Lower leg skin (tissue), 3 donors: ENCODE results near the gene MMP2.

Source experiments
- POLR2A ChIP-seq, 2 donors: fragments of 450-650 bp; IDR thresholded peaks; one replicate each; pipeline ENCODE4 v1.6.1; 2016 to 2017; ENCODE audit warnings: antibody characterized with exemption in 2 of 2, mild to moderate bottlenecking in 1 of 2, moderate library complexity in 1 of 2
- TF ChIP-seq, protein P1 (sequence below), 3 donors: fragments of 450-650 bp; IDR thresholded peaks; one replicate each; pipeline ENCODE4 v1.5.1; 2016; ENCODE audit warnings: antibody characterized with exemption in 3 of 3, mild to moderate bottlenecking in 3 of 3, moderate library complexity in 2 of 3

DNA sequence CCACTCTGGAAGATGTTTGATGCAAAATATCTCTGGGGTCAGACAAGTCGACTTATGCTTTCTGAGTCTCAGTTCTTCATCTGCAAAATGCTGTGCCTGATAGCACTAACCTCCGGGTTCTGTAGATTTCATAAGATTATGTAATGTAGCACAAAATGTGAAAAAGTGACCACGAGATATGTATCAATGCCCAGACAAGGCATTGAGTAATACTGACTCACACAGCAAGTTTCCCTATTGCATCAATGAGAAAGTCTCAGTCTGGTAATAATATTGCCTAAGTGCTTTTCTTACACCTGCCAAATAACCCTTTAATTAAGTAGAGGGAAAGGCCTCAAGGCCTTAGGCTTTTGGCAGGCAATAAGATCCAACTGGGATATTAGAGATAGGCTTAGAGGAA, 41.4 kb upstream of the MMP2 start:
- TF ChIP-seq POLR2A (IDR thresholded peaks at IDR 0.05), result no peak
- TF ChIP-seq, protein P1, sequence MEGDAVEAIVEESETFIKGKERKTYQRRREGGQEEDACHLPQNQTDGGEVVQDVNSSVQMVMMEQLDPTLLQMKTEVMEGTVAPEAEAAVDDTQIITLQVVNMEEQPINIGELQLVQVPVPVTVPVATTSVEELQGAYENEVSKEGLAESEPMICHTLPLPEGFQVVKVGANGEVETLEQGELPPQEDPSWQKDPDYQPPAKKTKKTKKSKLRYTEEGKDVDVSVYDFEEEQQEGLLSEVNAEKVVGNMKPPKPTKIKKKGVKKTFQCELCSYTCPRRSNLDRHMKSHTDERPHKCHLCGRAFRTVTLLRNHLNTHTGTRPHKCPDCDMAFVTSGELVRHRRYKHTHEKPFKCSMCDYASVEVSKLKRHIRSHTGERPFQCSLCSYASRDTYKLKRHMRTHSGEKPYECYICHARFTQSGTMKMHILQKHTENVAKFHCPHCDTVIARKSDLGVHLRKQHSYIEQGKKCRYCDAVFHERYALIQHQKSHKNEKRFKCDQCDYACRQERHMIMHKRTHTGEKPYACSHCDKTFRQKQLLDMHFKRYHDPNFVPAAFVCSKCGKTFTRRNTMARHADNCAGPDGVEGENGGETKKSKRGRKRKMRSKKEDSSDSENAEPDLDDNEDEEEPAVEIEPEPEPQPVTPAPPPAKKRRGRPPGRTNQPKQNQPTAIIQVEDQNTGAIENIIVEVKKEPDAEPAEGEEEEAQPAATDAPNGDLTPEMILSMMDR (IDR thresholded peaks at IDR 0.05), result no peak
